ENCODE results near the gene SH3RF2. TPM values are rescaled to one million over a fixed set of nuclear protein-coding genes. Genes with fewer than 3 reads are reported as not detected.
A peak's percentile ranks its signal among the peaks of the same experiment; 100 is the strongest.

Gene SH3RF2
- total and polyA plus RNA-seq, 9 of the 15 experiments (the other 6 are each of a cell fraction or from before 2014, with no cell fraction given), result 0.05 TPM; not detected in 8

DNA sequence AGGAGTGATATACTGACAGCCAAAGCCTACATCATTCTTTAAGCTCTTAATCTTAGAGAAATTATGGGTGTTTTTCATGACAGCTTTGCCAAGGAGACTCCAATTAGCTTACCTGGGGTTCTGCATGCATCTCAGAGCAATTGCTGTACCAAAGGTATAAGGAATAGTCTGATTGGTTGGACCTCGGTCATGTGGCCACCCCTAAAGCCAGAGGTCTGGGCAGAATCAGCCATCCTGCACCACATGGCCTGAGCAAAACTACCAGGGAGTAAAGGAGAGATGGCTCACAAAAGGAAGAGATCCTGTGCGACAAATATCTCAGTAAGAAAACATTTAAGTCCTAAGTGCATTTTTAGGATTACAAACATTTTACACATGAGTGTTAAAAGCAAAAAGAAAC, 25.6 kb downstream of the SH3RF2 start:
- no peak for FAIRE-seq
- Histone ChIP-seq H2AFZ (ENCODE audit: low read depth, low read length) (no peak overlapping the region), H3K4me1 (replicated peaks in 1 of 2; ENCODE audit: control insufficient read depth in 2 of 2, insufficient read depth in 2 of 2, low read length in 2 of 2) (no peaks in the 10 kb centered on the region), H3K9me3 (replicated peaks; ENCODE audit: control insufficient read depth, insufficient read depth, low read depth, low read length) (no peaks in the 10 kb centered on the region), H3K9ac (ENCODE audit: insufficient read depth in 1 of 2, low read depth in 2 of 2, low read length in 2 of 2) (no peak overlapping the region), H3K4me3 (no peak overlapping the region), H3K9me1 (ENCODE audit: control insufficient read depth, insufficient read depth, low read length) (no peaks in the 10 kb centered on the region), H4K20me1 (replicated peaks; ENCODE audit: control insufficient read depth, insufficient read depth, low read length) (no peaks in the 10 kb centered on the region), H3K4me2 (ENCODE audit: insufficient read depth, low read length) (no peak overlapping the region), H3K36me3 (ENCODE audit: control insufficient read depth, insufficient read depth, low read length) (no peaks in the 10 kb centered on the region), H3K27ac (ENCODE audit: extremely low read depth, low read depth, low read length) (no peak overlapping the region), H3K79me2 (ENCODE audit: control insufficient read depth, insufficient read depth, low read length) (no peaks in the 10 kb centered on the region), H3K27me3 (ENCODE audit: control insufficient read depth in 2 of 2, insufficient read depth in 2 of 2, low read length in 2 of 2) (no peaks in the 10 kb centered on the region; a peak in 2 of 5 replicates)
- 0% methylated on average over 2 of the region's 2 CpGs for WGBS (ENCODE audit: insufficient coverage, low coverage, missing lambda C conversion rate)
- BruUV-seq (replicated peaks), result no TSS peak
- ATAC-seq, result no peak
- ChIA-PET CTCF (ENCODE audit: low intra/inter-chr PET ratio) (no interaction called here), POLR2A (interaction anchor here (0.6 kb wide), 1 partner anchor 32 kb away, joined by 3 read pairs; no protein-coding TSS in a partner anchor)
- no peak for DNase-seq (ENCODE audit: extremely low read depth in 1 of 4, low spot score in 3 of 4)
- intact Hi-C loops (cut with micrococcal nuclease) (no loop called here), in situ Hi-C loops (cut with MboI) (no loop called here)
- no peak for TF ChIP-seq ZNF589 (CRISPR knock-in tag; IDR thresholded peaks at IDR 0.05; ENCODE audit: low read depth)
- TF ChIP-seq, protein P1, sequence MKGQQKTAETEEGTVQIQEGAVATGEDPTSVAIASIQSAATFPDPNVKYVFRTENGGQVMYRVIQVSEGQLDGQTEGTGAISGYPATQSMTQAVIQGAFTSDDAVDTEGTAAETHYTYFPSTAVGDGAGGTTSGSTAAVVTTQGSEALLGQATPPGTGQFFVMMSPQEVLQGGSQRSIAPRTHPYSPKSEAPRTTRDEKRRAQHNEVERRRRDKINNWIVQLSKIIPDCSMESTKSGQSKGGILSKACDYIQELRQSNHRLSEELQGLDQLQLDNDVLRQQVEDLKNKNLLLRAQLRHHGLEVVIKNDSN (CRISPR knock-in tag; IDR thresholded peaks at IDR 0.05), result 0 out of 2 replicates have a peak, but pooled peaks have one; percentile 37
- TF ChIP-seq, protein P2, sequence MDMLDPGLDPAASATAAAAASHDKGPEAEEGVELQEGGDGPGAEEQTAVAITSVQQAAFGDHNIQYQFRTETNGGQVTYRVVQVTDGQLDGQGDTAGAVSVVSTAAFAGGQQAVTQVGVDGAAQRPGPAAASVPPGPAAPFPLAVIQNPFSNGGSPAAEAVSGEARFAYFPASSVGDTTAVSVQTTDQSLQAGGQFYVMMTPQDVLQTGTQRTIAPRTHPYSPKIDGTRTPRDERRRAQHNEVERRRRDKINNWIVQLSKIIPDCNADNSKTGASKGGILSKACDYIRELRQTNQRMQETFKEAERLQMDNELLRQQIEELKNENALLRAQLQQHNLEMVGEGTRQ (CRISPR knock-in tag; IDR thresholded peaks at IDR 0.05), result 0 out of 2 replicates have a peak, but pooled peaks have one; percentile 6
- TF ChIP-seq, protein P3, sequence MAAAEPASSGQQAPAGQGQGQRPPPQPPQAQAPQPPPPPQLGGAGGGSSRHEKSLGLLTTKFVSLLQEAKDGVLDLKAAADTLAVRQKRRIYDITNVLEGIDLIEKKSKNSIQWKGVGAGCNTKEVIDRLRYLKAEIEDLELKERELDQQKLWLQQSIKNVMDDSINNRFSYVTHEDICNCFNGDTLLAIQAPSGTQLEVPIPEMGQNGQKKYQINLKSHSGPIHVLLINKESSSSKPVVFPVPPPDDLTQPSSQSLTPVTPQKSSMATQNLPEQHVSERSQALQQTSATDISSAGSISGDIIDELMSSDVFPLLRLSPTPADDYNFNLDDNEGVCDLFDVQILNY (CRISPR knock-in tag; IDR thresholded peaks at IDR 0.05), result no peak
- TF ChIP-seq CXXC5 (CRISPR knock-in tag; IDR thresholded peaks at IDR 0.05), result no peak
- TF ChIP-seq ZNF146 (CRISPR knock-in tag; IDR thresholded peaks at IDR 0.05; ENCODE audit: unreplicated experiment), result no peak
- no peak for TF ChIP-seq ZNF140 (CRISPR knock-in tag; IDR thresholded peaks at IDR 0.05)
- TF ChIP-seq, protein P4, sequence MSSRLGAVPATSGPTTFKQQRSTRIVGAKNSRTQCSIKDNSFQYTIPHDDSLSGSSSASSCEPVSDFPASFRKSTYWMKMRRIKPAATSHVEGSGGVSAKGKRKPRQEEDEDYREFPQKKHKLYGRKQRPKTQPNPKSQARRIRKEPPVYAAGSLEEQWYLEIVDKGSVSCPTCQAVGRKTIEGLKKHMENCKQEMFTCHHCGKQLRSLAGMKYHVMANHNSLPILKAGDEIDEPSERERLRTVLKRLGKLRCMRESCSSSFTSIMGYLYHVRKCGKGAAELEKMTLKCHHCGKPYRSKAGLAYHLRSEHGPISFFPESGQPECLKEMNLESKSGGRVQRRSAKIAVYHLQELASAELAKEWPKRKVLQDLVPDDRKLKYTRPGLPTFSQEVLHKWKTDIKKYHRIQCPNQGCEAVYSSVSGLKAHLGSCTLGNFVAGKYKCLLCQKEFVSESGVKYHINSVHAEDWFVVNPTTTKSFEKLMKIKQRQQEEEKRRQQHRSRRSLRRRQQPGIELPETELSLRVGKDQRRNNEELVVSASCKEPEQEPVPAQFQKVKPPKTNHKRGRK (tag; IDR thresholded peaks at IDR 0.05), result no peak
- TF ChIP-seq, protein P5, sequence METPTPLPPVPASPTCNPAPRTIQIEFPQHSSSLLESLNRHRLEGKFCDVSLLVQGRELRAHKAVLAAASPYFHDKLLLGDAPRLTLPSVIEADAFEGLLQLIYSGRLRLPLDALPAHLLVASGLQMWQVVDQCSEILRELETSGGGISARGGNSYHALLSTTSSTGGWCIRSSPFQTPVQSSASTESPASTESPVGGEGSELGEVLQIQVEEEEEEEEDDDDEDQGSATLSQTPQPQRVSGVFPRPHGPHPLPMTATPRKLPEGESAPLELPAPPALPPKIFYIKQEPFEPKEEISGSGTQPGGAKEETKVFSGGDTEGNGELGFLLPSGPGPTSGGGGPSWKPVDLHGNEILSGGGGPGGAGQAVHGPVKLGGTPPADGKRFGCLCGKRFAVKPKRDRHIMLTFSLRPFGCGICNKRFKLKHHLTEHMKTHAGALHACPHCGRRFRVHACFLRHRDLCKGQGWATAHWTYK (CRISPR knock-in tag; IDR thresholded peaks at IDR 0.05), result no peak
- TF ChIP-seq, protein P6, sequence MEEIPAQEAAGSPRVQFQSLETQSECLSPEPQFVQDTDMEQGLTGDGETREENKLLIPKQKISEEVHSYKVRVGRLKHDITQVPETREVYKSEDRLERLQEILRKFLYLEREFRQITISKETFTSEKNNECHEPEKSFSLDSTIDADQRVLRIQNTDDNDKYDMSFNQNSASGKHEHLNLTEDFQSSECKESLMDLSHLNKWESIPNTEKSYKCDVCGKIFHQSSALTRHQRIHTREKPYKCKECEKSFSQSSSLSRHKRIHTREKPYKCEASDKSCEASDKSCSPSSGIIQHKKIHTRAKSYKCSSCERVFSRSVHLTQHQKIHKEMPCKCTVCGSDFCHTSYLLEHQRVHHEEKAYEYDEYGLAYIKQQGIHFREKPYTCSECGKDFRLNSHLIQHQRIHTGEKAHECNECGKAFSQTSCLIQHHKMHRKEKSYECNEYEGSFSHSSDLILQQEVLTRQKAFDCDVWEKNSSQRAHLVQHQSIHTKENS (CRISPR knock-in tag; IDR thresholded peaks at IDR 0.05), result no peak
- no peak for TF ChIP-seq SMC3 (conservative IDR thresholded peaks at IDR 0.05; ENCODE audit: insufficient read depth, low read depth, low read length)

Data from K562 (cell line).